ENCODE results near the gene EIF1AD. TPM values are rescaled to one million over a fixed set of nuclear protein-coding genes. Genes with fewer than 3 reads are reported as not detected.

The EIF1AD gene
- total RNA-seq, 1 donor from 2014 or later, result 58.0 TPM

- Mint-ChIP-seq H3K27me3 (ENCODE audit: low read depth) (no peaks in the 10 kb centered on the region), H3K36me3 (ENCODE audit: low read depth) (peaks cover 1% of the 10 kb centered on the region), H3K4me3 (peak overlapping the region; percentile 95), H3K27ac (ENCODE audit: unreplicated experiment) (peak overlapping the region; percentile 96), H3K9me3 (no peaks in the 10 kb centered on the region), H3K4me1 (peaks cover 22% of the 10 kb centered on the region)
- no peak for TF ChIP-seq CTCF (conservative IDR thresholded peaks at IDR 0.05)
- DNase-seq (ENCODE audit: low read depth, low spot score), result no peak
These were observed 41.1 kb downstream of the EIF1AD start for GRCh38 chr11:65960824-65961266.

GRCh38 chr11:65958774-65959420, 43.1 kb downstream of the EIF1AD start:
- Mint-ChIP-seq H3K9me3 (no peaks in the 10 kb centered on the region), H3K4me1 (peaks cover 22% of the 10 kb centered on the region), H3K36me3 (ENCODE audit: low read depth) (no peaks in the 10 kb centered on the region), H3K27ac (ENCODE audit: unreplicated experiment) (no peak overlapping the region), H3K4me3 (peak overlapping the region; percentile 7), H3K27me3 (ENCODE audit: low read depth) (no peaks in the 10 kb centered on the region)
- TF ChIP-seq CTCF (conservative IDR thresholded peaks at IDR 0.05), result no peak
- no peak for DNase-seq (ENCODE audit: low read depth, low spot score)

GRCh38 chr11:65958291-65958690, 43.7 kb downstream of the EIF1AD start:
- H3K4me1 Mint-ChIP-seq, result peaks cover 22% of the 10 kb centered on the region
- H3K27ac Mint-ChIP-seq (ENCODE audit: unreplicated experiment), result no peak overlapping the region
- no peaks in the 10 kb centered on the region for H3K36me3 Mint-ChIP-seq (ENCODE audit: low read depth)
- no peak for TF ChIP-seq CTCF (conservative IDR thresholded peaks at IDR 0.05)
- no peaks in the 10 kb centered on the region for H3K9me3 Mint-ChIP-seq
- peak overlapping the region; percentile 7 for H3K4me3 Mint-ChIP-seq
- DNase-seq (ENCODE audit: low read depth, low spot score), result no peak
- no peaks in the 10 kb centered on the region for H3K27me3 Mint-ChIP-seq (ENCODE audit: low read depth)

- Mint-ChIP-seq H3K36me3 (ENCODE audit: low read depth) (no peaks in the 10 kb centered on the region), H3K4me1 (no peaks in the 10 kb centered on the region), H3K9me3 (no peaks in the 10 kb centered on the region), H3K27me3 (ENCODE audit: low read depth) (no peaks in the 10 kb centered on the region), H3K27ac (ENCODE audit: unreplicated experiment) (no peak overlapping the region), H3K4me3 (no peak overlapping the region)
- TF ChIP-seq CTCF (conservative IDR thresholded peaks at IDR 0.05), result no peak
- DNase-seq (ENCODE audit: low read depth, low spot score), result no peak
These were observed 47.2 kb downstream of the EIF1AD start for GRCh38 chr11:65954771-65955170.

- no peaks in the 10 kb centered on the region for H3K9me3 Mint-ChIP-seq
These were observed 48.5 kb downstream of the EIF1AD start for GRCh38 chr11:65953471-65953870.

More at GRCh38 chr11:65953471-65953870, 48.5 kb downstream of the EIF1AD start:
- Mint-ChIP-seq H3K27ac (ENCODE audit: unreplicated experiment) (no peak overlapping the region), H3K4me1 (no peaks in the 10 kb centered on the region), H3K27me3 (ENCODE audit: low read depth) (peaks cover under 1% of the 10 kb centered on the region), H3K36me3 (ENCODE audit: low read depth) (no peaks in the 10 kb centered on the region), H3K4me3 (no peak overlapping the region)
- no peak for TF ChIP-seq CTCF (conservative IDR thresholded peaks at IDR 0.05)
- no peak for DNase-seq (ENCODE audit: low read depth, low spot score)
